HG03354 (cell line): ENCODE data around the gene LENG9.
A peak's percentile ranks its signal among the peaks of the same experiment; 100 is the strongest.
"Not testable (repeated sequence)": the region's sequence is repeated elsewhere in the genome, so short reads cannot be mapped to it uniquely, and the experiment has no call there.

Source experiments
- ATAC-seq: cut with Tn5 transposase; IDR thresholded peaks from one replicate; pipeline ENCODE4 v1.9.1; 2021; ENCODE audit warnings: mild to moderate bottlenecking; ENCODE audit not compliant: unreplicated experiment, poor library complexity, severe bottlenecking

LENG9 gene

GRCh38 chr19:54448040-54448773 is 15.4 kb downstream of the LENG9 start:
- ATAC-seq = peak; percentile 13

- not testable (repeated sequence) for ATAC-seq
Measured at GRCh38 chr19:54446349-54446748, 17.2 kb downstream of the LENG9 start.

DNA sequence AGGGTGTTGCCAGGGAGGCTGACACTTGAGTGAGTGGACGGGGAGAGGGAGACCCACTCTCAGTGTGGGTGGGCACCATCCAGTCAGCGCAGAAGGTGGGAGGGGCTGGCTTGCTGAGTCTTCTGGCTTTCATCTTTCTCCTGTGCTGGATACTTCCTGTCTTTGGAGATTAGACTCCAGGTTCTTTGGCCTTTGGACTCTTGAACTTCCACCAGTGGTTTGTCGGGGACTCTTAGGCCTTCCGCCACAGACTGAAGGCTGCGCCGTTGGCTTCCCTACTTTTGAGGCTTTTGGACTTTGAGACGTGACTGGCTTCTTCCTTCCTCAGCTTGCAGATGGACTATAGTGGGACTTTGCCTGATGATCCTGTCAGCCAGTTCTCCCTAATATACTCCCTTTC is 18.8 kb downstream of the LENG9 start:
- ATAC-seq = no peak

- no peak for ATAC-seq
Measured at GRCh38 chr19:54440641-54441040, 22.9 kb downstream of the LENG9 start.

- no peak for ATAC-seq
Measured at GRCh38 chr19:54439174-54439851, 24.3 kb downstream of the LENG9 start.

- no peak for ATAC-seq
Measured at GRCh38 chr19:54436628-54437252, 26.8 kb downstream of the LENG9 start.

GRCh38 chr19:54436031-54436523 is 27.5 kb downstream of the LENG9 start:
- no peak for ATAC-seq

DNA sequence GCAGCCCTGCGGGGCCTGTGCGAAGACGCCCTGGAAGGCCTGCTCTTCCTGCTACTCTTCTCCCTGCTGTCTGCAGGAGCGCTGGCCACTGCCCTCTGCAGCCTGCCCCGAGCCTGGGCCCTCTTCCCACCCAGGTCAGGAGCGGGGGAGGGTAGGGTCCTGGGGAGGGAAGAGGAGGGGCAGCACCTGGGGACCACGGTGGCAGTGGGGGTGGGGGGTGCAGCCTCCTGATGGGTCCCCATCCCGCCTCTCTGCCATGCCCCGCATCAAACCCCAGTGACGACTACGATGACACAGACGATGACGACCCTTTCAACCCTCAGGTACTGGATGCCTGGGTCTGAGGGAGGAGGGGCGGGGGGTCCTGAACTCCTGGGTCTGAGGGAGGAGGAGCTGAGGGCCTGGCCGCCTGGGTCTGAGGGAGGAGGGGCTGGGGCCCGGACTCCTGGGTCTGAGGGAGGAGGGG is 28.0 kb downstream of the LENG9 start:
- ATAC-seq = no peak

DNA sequence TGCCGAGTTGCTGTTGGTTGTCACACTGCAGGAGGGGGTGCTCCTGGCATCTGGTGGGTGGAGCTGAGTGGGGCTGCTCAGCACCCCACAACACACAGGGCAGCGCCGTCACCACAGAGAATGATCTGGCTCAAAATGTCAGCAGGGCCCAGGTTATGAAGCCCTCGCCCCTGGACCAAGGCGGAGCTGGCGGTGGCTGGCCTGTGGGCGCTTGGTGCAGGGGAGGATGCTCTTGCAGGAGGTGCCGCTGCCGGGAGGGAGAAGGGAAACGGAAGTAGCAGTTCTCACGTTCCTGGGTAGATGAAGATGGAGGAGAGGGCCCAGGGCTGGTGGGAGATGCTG is 28.7 kb downstream of the LENG9 start:
- no peak for ATAC-seq

GRCh38 chr19:54434112-54434872 is 29.3 kb downstream of the LENG9 start:
- ATAC-seq = no peak

- no peak for ATAC-seq
Measured at GRCh38 chr19:54433697-54434096, 29.9 kb downstream of the LENG9 start.

DNA sequence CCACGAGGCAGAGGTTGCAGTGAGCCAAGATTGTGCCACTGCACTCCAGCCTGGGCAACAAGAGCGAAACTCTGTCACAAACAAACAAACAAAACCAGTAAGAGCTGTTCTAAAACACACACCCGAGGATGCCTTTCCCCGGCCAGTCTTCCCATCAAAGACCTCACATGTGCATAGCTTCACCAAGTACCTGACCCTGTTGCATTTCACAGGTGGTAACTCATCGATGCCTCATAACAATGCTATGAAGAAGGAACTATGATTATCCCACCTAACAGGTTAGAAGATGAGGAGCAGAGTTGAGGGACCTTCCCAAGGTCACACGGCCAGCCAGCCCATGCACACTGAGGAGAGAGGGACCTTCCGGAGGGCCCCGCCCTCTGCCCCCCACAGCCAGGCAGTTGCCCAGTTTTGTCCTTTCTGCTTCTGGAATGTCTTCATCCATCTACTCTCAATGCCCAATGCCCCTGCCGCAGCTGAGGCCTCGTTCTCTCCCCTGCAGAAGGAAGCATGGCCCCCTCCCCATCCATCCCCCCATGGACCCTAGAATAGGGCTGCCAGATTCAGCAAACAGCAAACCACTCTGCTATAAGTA is 31.3 kb downstream of the LENG9 start:
- ATAC-seq = no peak

DNA sequence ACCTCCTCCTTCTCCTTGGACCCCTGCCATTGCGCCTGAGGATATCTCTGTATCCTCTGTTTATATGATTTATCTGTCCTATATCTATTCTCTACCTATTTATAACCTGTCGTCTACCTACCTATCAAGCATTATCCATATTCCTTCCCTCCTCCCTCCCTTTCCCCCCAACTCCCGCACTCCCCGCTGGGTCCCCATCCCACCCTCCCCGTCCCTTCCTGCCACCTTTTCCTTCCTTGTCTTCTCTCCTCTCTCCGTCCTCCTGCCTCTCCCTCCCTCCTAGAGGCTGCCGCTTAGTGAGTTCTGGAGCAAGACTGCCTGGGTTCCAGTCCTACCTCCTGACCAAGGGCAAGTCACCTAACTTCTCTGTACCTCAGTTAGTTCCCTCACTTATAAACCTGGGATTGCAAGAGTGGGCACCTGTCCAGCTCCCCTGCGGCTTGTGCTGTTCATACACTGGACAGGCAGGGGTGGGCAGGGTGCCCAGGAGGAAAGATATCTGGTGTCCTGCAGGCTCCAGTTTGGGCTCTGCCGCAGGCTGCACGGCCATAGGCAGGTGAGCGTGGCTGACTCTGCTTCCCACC is 32.2 kb downstream of the LENG9 start:
- no peak for ATAC-seq

DNA sequence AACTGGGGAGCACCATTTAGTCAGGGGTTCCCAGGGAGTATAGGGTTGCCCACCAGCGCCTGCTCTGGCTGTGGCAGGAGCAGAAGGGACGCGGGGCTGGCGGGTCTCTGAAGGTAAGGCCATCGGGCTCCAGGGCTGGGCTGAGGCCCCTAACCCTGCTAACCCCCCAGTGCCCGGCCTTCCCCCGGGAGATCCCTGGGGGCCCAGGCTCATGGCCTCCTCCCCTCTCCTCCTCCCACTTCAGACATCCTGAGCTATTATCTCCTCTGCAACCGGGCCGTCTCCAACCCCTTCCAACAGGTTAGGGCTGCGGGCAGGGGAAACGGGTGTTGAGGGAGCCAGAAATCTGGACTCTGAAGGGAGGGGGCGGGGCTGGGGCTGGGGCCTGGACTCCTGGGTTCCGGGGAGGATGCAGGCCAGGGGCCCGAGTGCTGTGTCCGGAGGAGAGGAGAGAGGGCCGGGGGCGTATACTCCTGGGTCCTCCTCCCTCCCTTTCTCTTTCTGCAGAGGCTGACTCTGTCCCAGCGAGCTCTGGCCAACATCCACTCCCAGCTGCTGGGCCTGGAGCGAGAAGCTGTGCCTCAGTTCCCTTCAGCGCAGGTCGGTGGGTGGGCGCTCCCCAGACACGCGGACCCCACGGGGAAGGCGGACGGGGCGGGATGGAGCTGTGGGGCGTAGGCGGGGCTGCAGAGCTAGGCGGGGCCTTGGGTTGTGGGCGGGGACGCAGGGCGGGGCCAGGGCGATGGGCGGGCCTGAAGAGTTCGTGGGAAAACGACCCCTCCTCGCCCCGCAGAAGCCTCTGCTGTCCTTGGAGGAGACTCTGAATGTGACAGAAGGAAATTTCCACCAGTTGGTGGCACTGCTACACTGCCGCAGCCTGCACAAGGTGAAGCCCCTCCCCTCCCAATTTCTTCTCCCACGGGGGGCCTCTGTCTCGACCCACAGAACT is 33.0 kb downstream of the LENG9 start:
- no peak for ATAC-seq

DNA sequence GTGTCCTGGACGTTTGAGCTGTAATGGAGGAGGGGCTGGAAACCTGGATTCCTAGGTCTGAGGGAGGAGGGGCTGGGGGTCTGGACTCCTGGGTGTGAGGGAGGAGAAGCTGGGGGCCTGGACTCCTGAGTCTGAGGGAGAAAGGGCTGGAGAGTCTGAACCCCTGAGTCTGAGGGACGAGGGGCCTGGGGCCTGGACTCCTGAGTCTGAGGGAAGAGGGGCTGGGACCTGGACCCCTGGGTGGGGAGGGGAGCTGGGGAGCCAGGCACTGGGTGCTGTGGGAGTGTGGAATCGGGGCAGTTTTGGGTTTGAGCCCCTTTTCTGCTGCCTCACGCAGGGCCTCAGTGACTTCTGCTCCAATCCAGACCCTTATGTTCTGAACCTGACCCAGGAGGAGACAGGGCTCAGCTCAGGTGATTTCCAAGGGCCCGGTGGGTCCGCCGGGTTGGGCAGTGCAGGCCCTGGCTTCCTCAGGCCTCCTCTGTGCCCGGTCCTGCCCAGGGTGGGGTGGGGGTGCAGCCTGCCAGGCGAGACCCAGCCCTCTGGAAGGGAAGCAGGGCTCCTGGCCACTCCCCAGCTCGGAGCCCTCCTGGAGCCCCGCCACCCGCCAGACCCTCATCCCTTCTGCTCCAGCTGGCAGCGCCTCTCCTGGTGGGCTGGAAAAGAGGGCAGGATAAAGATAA is 33.9 kb downstream of the LENG9 start:
- no peak for ATAC-seq

DNA sequence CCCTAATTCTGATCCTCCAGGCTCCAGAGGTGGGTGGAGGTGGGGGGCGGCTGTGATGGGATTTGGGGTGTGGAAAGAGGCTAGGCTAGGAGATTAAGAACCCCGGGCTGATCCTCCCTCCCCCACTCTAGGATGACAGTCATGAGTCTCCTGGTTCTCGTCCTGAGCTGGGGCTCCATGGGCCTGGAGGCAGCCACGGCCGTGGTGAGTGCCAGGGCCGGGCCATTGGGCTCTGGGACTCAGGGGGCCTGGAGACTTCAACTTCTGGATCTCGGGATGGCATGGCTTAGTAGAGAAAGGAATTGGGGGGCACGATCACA is 34.4 kb downstream of the LENG9 start:
- ATAC-seq = no peak

DNA sequence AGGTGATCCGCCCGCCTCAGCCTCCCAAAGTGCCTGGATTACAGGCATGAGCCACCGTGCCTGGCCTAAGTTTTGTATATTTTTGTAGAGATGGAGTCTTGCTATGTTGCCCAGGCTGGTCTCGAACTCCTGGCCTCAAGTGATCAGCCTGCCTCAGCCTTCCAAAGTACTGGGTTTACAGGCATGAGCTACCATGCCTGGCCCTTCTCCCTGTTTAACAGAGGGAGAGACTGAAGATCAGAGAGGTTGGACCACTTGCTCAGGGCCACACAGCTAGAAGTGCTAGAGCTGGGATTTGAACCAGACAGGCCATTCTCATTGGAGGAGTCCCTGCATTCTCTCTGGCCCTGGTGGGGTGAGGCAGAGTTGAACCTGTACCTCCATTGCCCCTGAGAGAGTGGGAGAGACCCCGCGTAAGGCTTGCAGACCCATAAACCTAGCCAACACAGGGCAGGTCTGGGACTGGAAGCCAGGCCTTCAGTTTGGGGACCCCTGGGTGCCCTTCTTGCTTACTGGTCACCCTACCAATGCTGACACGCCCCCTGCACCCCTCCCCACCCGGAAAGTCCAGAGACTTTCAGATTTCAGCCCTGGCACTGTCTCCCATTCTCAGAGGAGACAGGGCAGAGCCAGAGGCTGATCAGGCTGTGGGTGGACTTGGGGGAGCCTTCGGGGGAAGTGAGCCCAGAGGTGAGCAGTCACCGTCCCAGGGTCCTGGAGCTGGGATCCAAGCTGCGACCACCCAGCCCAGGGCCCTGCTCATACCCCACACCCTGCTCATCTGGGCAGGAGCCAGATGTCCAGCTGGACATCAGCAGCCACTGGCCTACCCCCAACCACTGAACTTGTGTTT is 35.0 kb downstream of the LENG9 start:
- ATAC-seq = no peak
